CD4-positive, alpha-beta T cell treated with Interleukin-17A for 4 hours (primary cell): Measurements from ENCODE around the gene TOX2.

Experiments
- DNase-seq: peaks from one replicate; pipeline ENCODE4 v3.0.0-alpha.2; 2020; ENCODE audit warnings: mixed read lengths

The TOX2 gene

DNA sequence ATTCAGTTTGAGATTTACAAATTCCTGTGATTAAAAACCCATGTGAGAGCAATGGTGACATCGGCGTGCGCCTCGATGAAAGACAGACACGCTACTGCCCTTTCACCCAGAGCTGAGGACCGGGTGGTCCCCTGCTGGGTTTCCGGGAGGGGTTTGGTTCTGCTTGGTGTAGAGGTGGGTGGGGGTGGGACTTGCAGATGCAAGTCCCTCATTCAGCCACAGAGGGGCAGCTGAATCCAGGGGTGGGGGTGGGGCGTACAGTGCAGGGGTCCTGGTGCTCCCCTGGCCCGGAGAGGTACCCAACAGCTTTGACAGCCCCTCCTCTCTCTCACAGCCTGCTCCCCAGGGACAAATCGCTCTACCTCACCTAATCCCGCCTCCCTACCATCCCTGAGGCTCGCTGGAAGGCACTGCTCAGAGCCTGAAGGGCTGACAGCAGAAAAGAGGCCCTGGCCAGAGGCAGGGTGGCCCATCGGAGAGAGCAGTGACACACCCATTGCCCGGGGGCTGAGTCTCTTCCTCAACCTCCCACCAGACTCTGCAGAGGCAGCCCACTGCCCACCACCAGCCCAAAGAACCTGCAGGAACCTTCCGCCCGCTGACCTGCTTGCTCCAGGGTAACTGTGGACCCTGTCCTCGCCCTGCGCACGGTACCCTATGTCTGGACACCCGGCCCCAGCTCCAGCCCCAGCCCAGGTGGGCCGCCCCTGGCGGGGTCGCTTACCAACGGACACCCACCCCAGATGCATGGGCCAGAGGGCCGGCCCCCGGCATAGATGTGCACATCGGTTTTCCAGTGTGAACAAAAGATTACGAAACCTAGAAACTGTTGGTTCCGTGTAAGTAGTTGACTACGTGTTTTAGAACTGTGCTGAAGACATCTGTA is 153.9 kb downstream of the TOX2 start:
- DNase-seq = peak; percentile 14

DNA sequence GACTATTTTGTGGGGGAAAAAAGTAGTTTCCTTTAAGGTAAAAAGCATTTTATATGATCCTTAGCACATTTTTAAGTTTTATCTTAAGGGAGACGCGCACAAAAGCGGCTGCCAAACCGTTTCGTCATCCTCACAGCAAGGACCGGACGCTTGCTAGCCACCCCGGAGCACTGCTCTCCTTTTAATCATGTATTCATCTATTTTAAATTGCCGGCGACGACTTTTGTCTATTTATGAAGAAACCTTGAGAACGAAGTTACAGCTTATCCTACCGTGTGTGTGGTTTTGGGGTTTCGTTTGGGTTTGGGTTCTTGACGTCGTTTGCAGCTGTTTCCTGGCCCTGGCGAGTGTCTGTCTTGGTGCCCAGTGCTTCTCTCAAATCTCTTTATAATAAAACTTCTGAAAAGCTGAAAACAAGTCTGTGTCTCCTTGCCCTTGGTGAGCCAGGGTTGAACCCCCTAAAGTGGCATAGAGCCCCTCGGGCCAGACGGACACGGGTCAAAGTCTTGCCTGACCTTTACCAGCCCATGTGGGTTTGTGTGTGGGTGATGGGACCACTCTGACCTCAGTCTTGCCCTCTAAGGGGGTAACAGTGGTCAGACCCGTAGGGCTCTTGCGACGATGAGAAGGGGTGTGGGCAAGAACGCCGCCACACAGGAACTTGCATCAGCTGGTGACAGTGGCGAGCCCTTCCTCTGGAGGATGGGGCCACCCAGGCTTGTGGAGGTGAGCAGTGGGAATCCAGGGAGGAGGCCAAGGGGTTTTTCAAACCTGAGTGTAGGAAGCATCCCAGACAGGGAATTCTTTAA is 154.8 kb downstream of the TOX2 start:
- DNase-seq = peak; percentile 75

DNA sequence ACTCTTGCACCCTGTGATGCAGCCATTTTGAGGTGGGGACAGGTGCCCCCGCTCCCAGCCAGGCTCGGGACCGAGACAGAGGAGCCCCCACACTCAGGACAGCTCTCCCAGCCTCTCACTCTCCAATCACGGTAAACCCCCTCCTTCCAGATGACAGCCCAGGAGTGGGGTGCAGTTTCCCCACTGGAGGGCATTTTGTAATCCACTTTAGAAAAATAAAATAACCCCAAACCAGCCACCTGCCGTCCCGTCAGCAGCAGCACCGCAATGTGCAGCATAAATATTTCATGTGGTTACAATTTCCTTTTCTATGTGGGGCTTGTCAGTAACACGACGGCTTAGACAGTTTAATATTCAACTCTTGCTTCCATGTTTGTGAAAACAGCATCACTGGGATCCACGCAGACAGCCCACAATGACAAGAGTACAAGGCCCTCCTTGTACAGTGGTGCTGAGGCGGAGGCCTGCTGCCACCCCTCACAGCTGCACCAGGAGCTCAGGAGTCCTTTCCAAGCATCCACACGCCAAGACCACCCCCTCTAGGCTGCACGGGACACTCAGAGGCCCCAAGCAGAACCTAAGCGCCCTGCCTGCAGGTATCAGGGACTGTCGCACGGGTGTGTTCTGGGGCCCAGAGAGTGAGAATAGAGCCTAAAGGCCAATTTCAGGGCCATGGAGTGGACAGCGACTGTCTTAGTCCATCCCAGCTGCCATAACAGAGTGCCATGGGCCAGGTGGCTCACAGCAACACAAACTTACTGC is 155.7 kb downstream of the TOX2 start:
- peak; percentile 66 for DNase-seq

DNA sequence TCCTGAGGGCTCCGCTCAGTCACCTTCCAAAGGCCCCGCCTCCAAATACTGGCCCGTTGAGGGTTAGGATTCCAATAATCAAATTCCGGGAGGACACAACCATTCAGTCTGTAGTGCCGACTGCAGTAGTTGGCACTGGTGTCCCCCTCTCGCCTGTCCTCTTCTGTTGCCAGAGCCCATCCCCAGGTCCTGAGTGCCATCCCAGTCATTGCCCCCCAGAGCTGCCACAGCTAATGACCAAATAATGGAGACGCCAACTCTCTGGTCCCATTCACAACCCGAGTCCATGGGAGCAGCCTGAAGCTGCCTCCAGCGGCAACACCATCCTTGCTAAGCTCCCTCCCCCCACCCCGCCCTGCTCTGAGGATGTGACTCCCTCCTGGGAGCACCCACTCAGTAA is 156.4 kb downstream of the TOX2 start:
- DNase-seq = no peak

DNA sequence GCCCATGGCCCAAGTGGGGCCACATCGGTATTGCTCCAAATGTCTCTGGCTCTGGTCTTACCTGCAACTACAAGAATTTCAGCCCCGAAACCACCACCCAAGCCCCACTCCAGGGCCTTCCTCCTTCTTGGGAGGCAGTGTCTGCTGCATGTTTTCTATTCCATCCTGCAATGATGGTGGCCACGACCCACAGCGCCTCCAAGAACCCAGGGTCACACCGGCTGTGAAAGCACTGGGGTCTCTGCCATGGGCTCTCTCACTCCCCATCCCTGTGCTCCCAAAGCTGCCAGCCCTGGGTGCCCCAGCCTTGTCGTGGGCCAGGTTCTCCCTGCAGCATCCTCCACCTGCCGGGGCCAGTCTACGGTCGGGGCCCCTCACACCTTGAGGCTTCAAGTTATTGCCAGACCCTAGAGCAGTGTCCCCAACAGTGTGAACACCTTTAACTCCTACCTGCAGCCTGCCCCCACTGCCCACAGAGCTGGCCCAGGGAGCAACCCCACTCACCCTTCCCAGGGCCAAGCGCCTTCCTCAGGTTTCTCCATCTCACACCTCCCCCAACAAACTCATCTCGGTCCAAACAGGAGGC is 157.0 kb downstream of the TOX2 start:
- DNase-seq = no peak

GRCh38 chr20:44072384-44072783 is 157.7 kb downstream of the TOX2 start:
- DNase-seq = no peak

GRCh38 chr20:44073011-44073674 is 158.5 kb downstream of the TOX2 start:
- DNase-seq = peak; percentile 44

DNA sequence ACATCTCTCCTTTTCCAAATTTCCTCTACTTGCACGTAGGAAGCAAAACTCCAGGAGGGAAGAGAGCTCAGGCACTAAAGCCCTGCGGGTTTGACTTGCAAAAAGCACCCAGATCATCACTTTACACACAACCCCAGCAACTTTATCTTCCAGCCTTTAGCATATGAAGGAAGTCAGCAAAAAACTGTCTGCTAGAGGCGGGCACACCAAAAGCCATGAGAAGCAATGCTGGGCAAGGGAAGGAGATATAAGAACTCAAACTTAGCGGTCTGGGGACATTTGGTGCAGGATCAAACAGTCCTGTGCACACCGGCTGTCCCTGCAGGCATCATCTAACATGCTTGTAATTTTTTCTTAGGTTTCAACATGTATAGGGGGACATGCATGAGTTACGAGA is 159.0 kb downstream of the TOX2 start:
- no peak for DNase-seq

GRCh38 chr20:44074252-44075151 is 159.8 kb downstream of the TOX2 start:
- no peak for DNase-seq

- DNase-seq = no peak
Observed at GRCh38 chr20:44075191-44075949, 160.7 kb downstream of the TOX2 start.

DNA sequence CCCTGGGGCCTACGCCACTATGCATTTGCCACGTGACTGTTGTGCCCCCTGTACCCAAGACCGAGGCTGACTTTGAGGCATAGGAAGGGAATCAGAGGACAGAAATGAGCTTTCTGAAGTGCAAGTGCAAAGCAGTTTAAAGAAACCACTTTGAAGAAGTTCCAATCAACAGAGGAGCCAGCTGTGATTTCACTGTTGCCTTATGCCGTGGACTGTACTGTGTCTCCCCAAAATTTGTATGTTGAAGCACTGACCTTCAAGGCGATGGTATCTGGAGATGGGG is 161.2 kb downstream of the TOX2 start:
- no peak for DNase-seq

GRCh38 chr20:44079291-44079690 is 164.6 kb downstream of the TOX2 start:
- DNase-seq = no peak

DNA sequence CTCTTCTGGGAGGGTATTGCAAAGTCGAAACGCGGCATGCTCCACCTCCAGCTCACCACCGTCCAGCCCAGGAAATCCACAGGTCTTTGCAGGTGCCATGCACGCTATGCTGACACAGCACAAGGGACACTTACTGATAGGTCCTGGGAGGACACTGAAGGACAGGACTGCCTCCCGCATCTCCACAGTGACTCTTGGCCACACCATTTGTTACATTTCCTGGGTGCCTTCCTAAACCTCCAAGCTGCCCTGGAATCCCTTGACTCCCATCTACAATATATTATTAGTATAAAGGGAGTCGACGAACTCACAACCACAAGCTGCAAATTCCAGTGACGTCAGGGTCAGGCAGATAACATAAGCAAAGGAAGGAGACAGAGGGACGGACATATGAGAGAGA is 165.4 kb downstream of the TOX2 start:
- DNase-seq = no peak

DNA sequence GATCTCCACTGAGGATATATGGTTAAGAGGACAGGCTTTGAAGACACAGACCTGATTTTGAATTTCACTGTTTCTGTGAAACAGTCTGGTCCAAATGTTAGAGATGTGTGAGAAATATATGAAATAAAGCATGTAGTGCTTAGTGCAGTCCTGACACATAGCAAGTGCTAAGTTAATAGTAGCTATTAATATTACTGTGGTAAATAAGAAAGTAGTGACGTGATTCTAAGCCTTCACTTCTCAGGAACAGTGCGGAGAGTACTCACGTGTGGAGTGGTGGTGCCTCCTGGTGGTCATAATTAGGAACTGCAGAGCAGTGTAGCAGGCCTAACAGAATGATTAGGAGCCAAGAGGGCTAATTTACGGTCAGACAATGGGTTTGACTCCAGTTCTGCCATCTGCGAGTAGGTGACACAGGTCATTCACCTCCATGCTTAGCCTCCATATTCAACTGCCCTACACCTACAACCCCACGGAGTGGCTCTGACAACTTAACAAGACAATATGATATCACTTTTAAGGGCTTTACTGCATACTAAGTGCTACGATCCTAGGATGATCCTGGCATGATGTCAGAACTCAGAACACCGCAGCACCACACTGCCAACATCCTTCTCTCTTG is 166.1 kb downstream of the TOX2 start:
- peak; percentile 83 for DNase-seq

- DNase-seq = no peak
Observed at GRCh38 chr20:44081476-44081875, 166.8 kb downstream of the TOX2 start.

DNA sequence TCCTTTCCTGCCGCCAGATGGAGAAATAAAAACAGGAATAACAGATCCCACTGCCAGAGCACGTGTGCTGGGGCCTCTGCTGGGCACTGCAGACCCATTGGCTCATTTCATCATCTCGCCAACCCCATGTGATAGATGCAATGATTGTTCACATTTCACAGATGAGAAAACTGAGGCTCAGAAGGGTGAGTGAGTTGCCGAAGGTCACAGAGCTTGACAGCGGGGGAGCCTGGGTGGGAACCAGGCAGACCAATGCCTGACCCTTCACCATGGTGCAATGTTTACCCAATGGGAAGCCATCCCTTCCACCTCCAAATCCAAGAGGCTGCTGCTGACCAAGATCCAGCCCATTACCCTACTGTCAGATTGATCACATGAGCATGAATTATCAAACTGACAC is 167.2 kb downstream of the TOX2 start:
- no peak for DNase-seq

DNA sequence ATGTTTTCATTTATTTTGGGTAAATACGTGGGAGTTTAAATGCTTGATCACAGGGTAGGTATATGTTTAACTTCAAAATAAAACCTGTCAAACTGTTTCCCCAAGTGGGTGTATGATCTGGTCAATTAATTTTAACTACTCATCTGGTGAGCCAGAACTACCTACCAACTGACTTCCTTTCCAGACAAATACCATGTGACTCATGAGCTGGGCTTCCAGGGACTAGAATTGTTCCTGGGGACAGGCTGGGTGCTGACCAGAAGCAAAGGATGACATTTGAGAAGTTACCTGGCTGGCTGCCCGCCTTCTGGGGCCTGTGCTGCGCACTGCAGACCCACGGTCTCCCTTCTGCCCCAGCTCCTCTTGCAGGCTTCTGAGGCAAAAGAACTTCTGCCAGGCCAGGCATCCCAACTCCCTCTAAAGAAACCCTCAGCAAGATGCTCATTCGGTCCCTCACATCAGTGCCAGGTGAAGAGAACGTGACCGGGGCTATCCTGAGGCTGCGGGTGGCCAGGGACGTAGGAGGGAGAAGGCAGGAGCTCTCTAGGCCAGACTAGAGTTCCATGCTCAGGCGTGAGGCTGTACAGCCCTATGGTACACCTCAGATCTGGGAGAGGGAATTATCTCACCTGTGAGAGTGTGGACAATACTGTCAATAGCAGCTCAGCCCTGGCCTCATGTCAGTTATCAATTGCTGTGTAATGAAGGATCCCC is 168.7 kb downstream of the TOX2 start:
- DNase-seq = no peak

DNA sequence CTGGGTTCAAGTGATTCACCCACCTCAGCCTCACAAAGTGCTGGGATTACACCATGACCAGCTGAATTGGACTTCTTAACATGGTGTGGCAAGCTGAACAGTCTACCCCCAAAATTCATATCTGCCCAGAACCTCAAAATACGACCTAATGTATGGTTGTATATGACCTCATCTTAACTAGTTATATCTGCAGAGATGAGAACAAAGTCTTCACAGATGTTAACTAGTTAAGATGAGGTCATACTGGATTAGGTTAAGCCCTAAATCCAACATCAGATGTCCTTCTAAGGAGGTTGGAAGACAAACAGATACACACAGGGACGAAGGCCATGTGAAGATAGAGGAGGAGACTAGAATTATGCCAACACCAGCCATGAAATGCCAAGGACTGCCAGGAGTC is 169.8 kb downstream of the TOX2 start:
- DNase-seq = no peak

DNA sequence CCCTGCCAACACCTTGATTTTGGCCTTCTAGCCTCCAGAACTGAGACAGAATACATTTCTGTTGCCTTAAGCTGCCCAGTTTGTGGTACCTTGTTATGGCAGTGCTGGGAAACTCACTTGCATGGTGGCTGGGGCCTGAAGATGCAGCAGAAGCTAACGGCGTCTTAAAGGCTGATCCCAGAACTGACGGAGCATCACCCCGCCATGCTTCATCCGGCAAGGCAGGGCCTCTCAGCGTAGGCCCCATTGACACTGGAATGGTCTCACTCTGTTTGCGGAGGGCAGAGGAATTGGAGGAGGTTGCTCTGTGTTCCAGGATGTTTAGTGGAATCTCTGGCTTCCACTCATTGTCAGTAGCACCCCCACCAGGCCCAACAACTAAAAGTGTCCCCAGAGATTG is 170.2 kb downstream of the TOX2 start:
- no peak for DNase-seq
